ENCODE measurements around the gene HADHB. TPM values are rescaled to one million over a fixed set of nuclear protein-coding genes. Genes with fewer than 3 reads are reported as not detected.

Gene HADHB
- total RNA-seq, 2 experiments from 2014 or later, result 70.2 to 73.2 TPM

Other genes starting within 250 kb of the HADHB start
- 100 to 1,000 TPM; 106 to 109 TPM for gene RAB10, start 210.9 kb upstream of the HADHB start, total RNA-seq
- 1 to 10 TPM; 2.1 to 2.7 TPM for gene GAREM2, start 71.9 kb upstream of the HADHB start, total RNA-seq
- 100 to 1,000 TPM; 119 to 120 TPM for gene HADHA, start 307 bp upstream of the HADHB start, total RNA-seq
- gene SELENOI, start 101.2 kb downstream of the HADHB start, total RNA-seq, result 10 to 100 TPM; 59.0 to 60.6 TPM
- 1 to 10 TPM; 4.4 to 5.2 TPM for gene ADGRF3, start 101.8 kb downstream of the HADHB start, total RNA-seq
- gene DRC1, start 157.0 kb downstream of the HADHB start, total RNA-seq, result not detected
- 1 to 10 TPM in 1 of 2 experiments, under 1 TPM in 1; 0.74 to 1.1 TPM for gene OTOF, start 233.2 kb downstream of the HADHB start, total RNA-seq